GM21526 (cell line): ENCODE measurements around the gene OR2AG1.
"Not testable (repeated sequence)": the region's sequence is repeated elsewhere in the genome, so short reads cannot be mapped to it uniquely, and the experiment has no call there.

Experiments
- ATAC-seq: cut with Tn5 transposase; IDR thresholded peaks from one replicate; pipeline ENCODE4 v1.9.1; 2021; ENCODE audit warnings: moderate library complexity; ENCODE audit not compliant: unreplicated experiment, low FRiP score

Gene OR2AG1

GRCh38 chr11:6780829-6781228 is 2.0 kb upstream of the OR2AG1 start:
- no peak for ATAC-seq

GRCh38 chr11:6790546-6790945 is 7.7 kb downstream of the OR2AG1 start:
- ATAC-seq: no peak

GRCh38 chr11:6794639-6795038 is 11.8 kb downstream of the OR2AG1 start:
- no peak for ATAC-seq

GRCh38 chr11:6799402-6799801 is 16.6 kb downstream of the OR2AG1 start, which contains the start of gene OR6A2:
Gene OR6A2, minus strand, starts transcription at chr11:6799689. Its CDS starts 3,981 bp downstream, at chr11:6795708.
- no peak for ATAC-seq

- ATAC-seq: not testable (repeated sequence)
Observed at GRCh38 chr11:6801075-6801474, 18.3 kb downstream of the OR2AG1 start.

- peak; percentile 93 for ATAC-seq
Observed at GRCh38 chr11:6812390-6813005, 29.7 kb downstream of the OR2AG1 start.

GRCh38 chr11:6813656-6814055 is 30.8 kb downstream of the OR2AG1 start:
- no peak for ATAC-seq

GRCh38 chr11:6817694-6818093 is 34.9 kb downstream of the OR2AG1 start:
- ATAC-seq: no peak

GRCh38 chr11:6818967-6819366 is 36.1 kb downstream of the OR2AG1 start:
- no peak for ATAC-seq

- no peak for ATAC-seq
Observed at GRCh38 chr11:6824136-6824823, 41.5 kb downstream of the OR2AG1 start.

GRCh38 chr11:6825231-6825744 is 42.5 kb downstream of the OR2AG1 start:
- ATAC-seq: no peak

GRCh38 chr11:6828103-6828502 is 45.3 kb downstream of the OR2AG1 start:
- no peak for ATAC-seq

GRCh38 chr11:6833356-6833755 is 50.5 kb downstream of the OR2AG1 start:
- ATAC-seq: no peak

GRCh38 chr11:6834021-6834420 is 51.2 kb downstream of the OR2AG1 start:
- ATAC-seq: no peak
